ENCODE data around the gene PRKN. TPM values are rescaled to one million over a fixed set of nuclear protein-coding genes. Genes with fewer than 3 reads are reported as not detected.

Gene PRKN
- total and polyA plus RNA-seq, 2 experiments from 2014 or later: 0.10 to 0.84 TPM

- Histone ChIP-seq H3K27me3 (ENCODE audit: insufficient read depth) (no peaks in the 10 kb centered on the region), H4K20me1 (replicated peaks; ENCODE audit: insufficient read depth) (no peaks in the 10 kb centered on the region), H3K9me2 (ENCODE audit: insufficient read depth) (no peaks in the 10 kb centered on the region), H3K4me1 (ENCODE audit: insufficient read depth) (peaks cover 1% of the 10 kb centered on the region; the same call in 1 of the 2 replicates), H3K4me3 (no peak overlapping the region), H3K27ac (ENCODE audit: low read depth) (no peak overlapping the region), H3F3A (replicated peaks; ENCODE audit: low read depth) (no peaks in the 10 kb centered on the region), H3K4me2 (no peak overlapping the region), H3K79me2 (replicated peaks; ENCODE audit: insufficient read depth) (no peaks in the 10 kb centered on the region), H3K36me3 (ENCODE audit: insufficient read depth) (0 out of 2 replicates have a peak, but pooled peaks cover 3% of the 10 kb centered on the region), H2AFZ (no peak overlapping the region)
- TF ChIP-seq NANOG (IDR thresholded peaks at IDR 0.05; ENCODE audit: borderline replicate concordance) (no peak), STAT1 (IDR thresholded peaks at IDR 0.05; ENCODE audit: unreplicated experiment) (no peak), ZNF462 (CRISPR knock-in tag; IDR thresholded peaks at IDR 0.05) (no peak), CREB1 (CRISPR knock-in tag; IDR thresholded peaks at IDR 0.05; ENCODE audit: low read depth) (no peak)
- H3K4me3 Mint-ChIP-seq: no peak overlapping the region
- no peak overlapping the region for H3K27ac Mint-ChIP-seq
- H3K27me3 Mint-ChIP-seq (ENCODE audit: insufficient read depth, low read depth, poor library complexity): no peaks in the 10 kb centered on the region
- peaks cover 18% of the 10 kb centered on the region; the same call in 2 of the 3 replicates for H3K36me3 Mint-ChIP-seq (ENCODE audit: low read depth)
- H3K4me1 Mint-ChIP-seq: no peaks in the 10 kb centered on the region; the same call in 2 of the 3 replicates
- peaks cover 44% of the 10 kb centered on the region for H3K9me3 Mint-ChIP-seq
- DNase-seq (ENCODE audit: low spot score) (no peak), ATAC-seq (no peak)
Measured at GRCh38 chr6:161336479-161336878, 1391.1 kb downstream of the PRKN start.

DNA sequence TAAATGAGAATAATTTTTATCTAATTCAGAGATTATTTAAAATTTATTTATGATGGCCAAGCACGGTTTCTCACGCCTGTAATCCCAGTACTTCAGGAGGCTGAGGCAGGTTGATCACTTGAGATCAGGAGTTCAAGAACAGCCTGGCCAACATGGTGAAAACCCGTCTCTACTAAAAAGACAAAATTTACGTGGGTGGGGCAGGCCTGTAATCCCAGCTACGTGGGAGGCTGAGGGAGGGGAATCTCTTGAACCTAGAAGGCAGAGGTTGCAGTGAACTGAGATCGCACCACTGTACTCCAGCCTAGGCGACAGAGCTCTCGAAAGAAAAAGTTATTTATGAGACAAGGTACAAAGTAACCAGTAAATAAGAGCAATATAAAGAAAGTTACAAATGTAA is 1394.2 kb downstream of the PRKN start:
- ATAC-seq: no peak
- peaks cover 33% of the 10 kb centered on the region; the same call in 2 of the 3 replicates for H3K36me3 Mint-ChIP-seq (ENCODE audit: low read depth)
- peaks cover 3% of the 10 kb centered on the region; the same call in 1 of the 3 replicates for H3K4me1 Mint-ChIP-seq
- Histone ChIP-seq H3K27me3 (ENCODE audit: insufficient read depth) (no peaks in the 10 kb centered on the region), H3K4me2 (no peak overlapping the region), H3K36me3 (ENCODE audit: insufficient read depth) (peaks cover 5% of the 10 kb centered on the region; the same call in 1 of the 2 replicates), H3K4me1 (ENCODE audit: insufficient read depth) (peaks cover 7% of the 10 kb centered on the region; the same call in 1 of the 2 replicates), H2AFZ (no peak overlapping the region), H3K4me3 (no peak overlapping the region), H4K20me1 (replicated peaks; ENCODE audit: insufficient read depth) (no peaks in the 10 kb centered on the region), H3K9me2 (ENCODE audit: insufficient read depth) (no peaks in the 10 kb centered on the region), H3K27ac (ENCODE audit: low read depth) (no peak overlapping the region), H3K79me2 (replicated peaks; ENCODE audit: insufficient read depth) (no peaks in the 10 kb centered on the region), H3F3A (replicated peaks; ENCODE audit: low read depth) (no peaks in the 10 kb centered on the region)
- no peak for DNase-seq (ENCODE audit: low spot score)
- no peaks in the 10 kb centered on the region for H3K27me3 Mint-ChIP-seq (ENCODE audit: insufficient read depth, low read depth, poor library complexity)
- peaks cover 58% of the 10 kb centered on the region for H3K9me3 Mint-ChIP-seq
- no peak overlapping the region for H3K4me3 Mint-ChIP-seq
- H3K27ac Mint-ChIP-seq: no peak overlapping the region
- TF ChIP-seq ZNF462 (CRISPR knock-in tag; IDR thresholded peaks at IDR 0.05): no peak

Measured in GM23338 (cell line).